Lower leg skin (tissue), 4 donors: ENCODE measurements around the gene PRSS21. TPM values are rescaled to one million over a fixed set of nuclear protein-coding genes. Genes with fewer than 3 reads are reported as not detected.

Source experiments
- DNase-seq, 2 donors: peaks; one replicate each; pipeline ENCODE4 v3.0.0-alpha.2; 2019; ENCODE audit warnings: low spot score in 2 of 2
- H3K4me3 ChIP-seq: fragments of 200-600 bp; sonication (generic); 2 replicates; pipeline ENCODE4 v1.5.1; 2017; ENCODE audit warnings: mild to moderate bottlenecking, low read depth; ENCODE audit not compliant: poor library complexity, severe bottlenecking
- CTCF ChIP-seq, 3 donors: fragments of 450-650 bp; IDR thresholded peaks; one replicate each; pipeline ENCODE4 v1.5.1; 2016; ENCODE audit warnings: antibody characterized with exemption in 3 of 3, mild to moderate bottlenecking in 3 of 3, moderate library complexity in 2 of 3
- POLR2A ChIP-seq, 2 donors: fragments of 450-650 bp; IDR thresholded peaks; one replicate each; pipeline ENCODE4 v1.6.1; 2016 to 2017; ENCODE audit warnings: antibody characterized with exemption in 2 of 2, mild to moderate bottlenecking in 1 of 2, moderate library complexity in 1 of 2
- WGBS, 2 donors: methylation state at CpG; one replicate each; pipeline ENCODE4 v1.1.5; 2018; 5-methylcytosine and 5-hydroxymethylcytosine counted together
- intact Hi-C: fragments of 100-400 bp; cut with DNase I; formaldehyde crosslinking; loops from one replicate; pipeline ENCODE4 v1.15.0; 2023; ENCODE audit warnings: low total_unique reads
- total RNA-seq, 4 donors: library from RNA; depleted of rRNA; stranded (reverse); fragments of >200 nt; gene quantifications; one replicate each; pipeline ENCODE4 v1.1.0, GENCODE V29; 2016

PRSS21 gene
- total RNA-seq, 4 donors from 2014 or later: 0.63 TPM; not detected in 3

GRCh38 chr16:2827831-2828520 is 10.9 kb downstream of the PRSS21 start:
- H3K4me3 ChIP-seq: no peak overlapping the region
- intact Hi-C loops: no loop called here
- TF ChIP-seq POLR2A (IDR thresholded peaks at IDR 0.05) (no peak), CTCF (IDR thresholded peaks at IDR 0.05) (no peak)
- DNase-seq: no peak
- 70 to 88% methylated on average over 13 of the region's 14 CpGs for WGBS, 2 donors

GRCh38 chr16:2828521-2828840 is 11.4 kb downstream of the PRSS21 start:
- 71 to 85% methylated on average over 8 of the region's 8 CpGs for WGBS, 2 donors
- H3K4me3 ChIP-seq: no peak overlapping the region
- DNase-seq: no peak
- TF ChIP-seq POLR2A (IDR thresholded peaks at IDR 0.05) (no peak), CTCF (IDR thresholded peaks at IDR 0.05) (no peak)
- intact Hi-C loops: no loop called here

- intact Hi-C loops: no loop called here
- H3K4me3 ChIP-seq: no peak overlapping the region
- TF ChIP-seq CTCF (IDR thresholded peaks at IDR 0.05) (no peak), POLR2A (IDR thresholded peaks at IDR 0.05) (no peak)
- no peak for DNase-seq
- WGBS, 2 donors: 83 to 88% methylated on average over 17 of the region's 17 CpGs
Observed at GRCh38 chr16:2828876-2829430, 11.9 kb downstream of the PRSS21 start.

DNA sequence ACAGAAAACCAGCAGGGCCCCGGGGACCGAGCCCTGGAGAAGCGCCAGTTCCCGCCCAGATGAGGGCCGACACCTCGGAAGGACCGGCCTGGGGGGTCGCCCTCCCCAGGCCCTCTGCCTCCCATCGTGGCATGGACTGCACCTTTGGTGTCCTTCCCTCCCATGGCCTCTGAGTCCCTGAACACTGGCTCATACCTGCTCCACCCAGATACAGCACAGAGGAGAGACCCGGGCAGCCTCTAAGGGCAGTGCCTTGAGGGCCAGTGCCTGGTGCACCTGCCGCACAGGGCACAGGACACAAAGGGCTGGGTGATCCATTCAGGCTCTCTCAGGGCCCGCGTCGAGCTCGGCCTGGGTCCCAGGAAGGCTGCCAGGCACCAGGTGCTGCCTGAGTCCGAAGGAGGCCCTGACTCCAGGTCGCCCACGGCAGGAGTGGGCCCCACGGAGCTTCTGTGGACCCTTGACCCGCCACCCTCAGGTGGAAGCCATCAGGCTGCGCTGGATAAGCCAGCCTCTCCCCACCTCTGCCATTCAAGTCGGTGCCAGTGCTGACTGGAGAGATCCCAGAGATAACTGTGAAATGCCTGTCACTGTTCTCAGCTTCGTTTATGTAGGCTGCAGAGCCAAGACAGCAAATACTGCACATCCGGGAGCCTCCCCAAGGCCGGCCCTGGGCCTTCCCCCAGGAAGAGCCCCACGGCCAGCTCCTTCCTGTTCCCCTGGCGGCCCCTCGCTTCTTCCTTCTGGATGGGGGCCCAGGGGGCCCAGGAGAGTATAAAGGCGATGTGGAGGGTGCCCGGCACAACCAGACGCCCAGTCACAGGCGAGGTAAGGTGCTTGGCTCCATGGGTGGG is 12.7 kb downstream of the PRSS21 start, which contains the start of gene ZG16B:
Gene ZG16B, plus strand, starts transcription at position 803 of the 854 bp plus-strand sequence. CDS start 139 bp downstream, outside the sequence.
- intact Hi-C loops: no loop called here
- DNase-seq: no peak
- TF ChIP-seq CTCF (IDR thresholded peaks at IDR 0.05) (no peak), POLR2A (IDR thresholded peaks at IDR 0.05) (no peak)
- WGBS, 2 donors: 38 to 50% methylated on average over 17 to 31 of the region's 32 CpGs
- no peak within 1 kb of the TSS for H3K4me3 ChIP-seq

DNA sequence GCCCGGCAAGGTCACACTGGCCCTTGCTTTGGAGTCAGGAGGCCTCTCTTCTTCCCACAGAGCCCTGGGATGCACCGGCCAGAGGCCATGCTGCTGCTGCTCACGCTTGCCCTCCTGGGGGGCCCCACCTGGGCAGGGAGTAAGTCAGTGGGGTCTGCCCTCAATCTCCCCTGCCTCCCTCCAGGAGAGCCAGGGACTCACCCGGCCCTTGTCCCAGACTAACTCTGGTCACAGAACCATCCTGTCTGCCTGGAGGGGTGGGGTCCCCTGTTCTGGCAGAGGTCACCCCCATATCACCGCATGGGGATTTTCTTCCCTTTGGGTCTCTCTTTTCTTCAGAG is 13.3 kb downstream of the PRSS21 start:
- intact Hi-C loops: no loop called here
- 74 to 93% methylated on average over 3 to 5 of the region's 5 CpGs for WGBS, 2 donors
- H3K4me3 ChIP-seq: no peak overlapping the region
- no peak for TF ChIP-seq POLR2A (IDR thresholded peaks at IDR 0.05)
- TF ChIP-seq CTCF (IDR thresholded peaks at IDR 0.05): no peak
- no peak for DNase-seq
